Left colon (tissue), 2 donors: ENCODE data around the gene TMEM14A. TPM values are rescaled to one million over a fixed set of nuclear protein-coding genes. Genes with fewer than 3 reads are reported as not detected.

Experiments used
- ATAC-seq: fragments of 200-7000 bp; cut with Tn5 transposase; one replicate; pipeline ENCODE4 v1.9.1; 2020; ENCODE audit warnings: mild to moderate bottlenecking, moderate library complexity
- DNase-seq, 2 donors: peaks; one replicate each; pipeline ENCODE4 v3.0.0-alpha.2; 2020
- intact Hi-C, 2 donors: fragments of 100-400 bp; cut with DNase I in 1 of 2; cut with micrococcal nuclease in 1 of 2; formaldehyde crosslinking; loops; one replicate each; pipeline versions ENCODE4 v1.11.2 to v1.14.0; 2022; cut with DNase I, micrococcal nuclease
- total RNA-seq, 2 donors: library from RNA; stranded (reverse); fragmentation: NEBNext Ultra II Directional; extraction: Animal tissue kit (Norgen Biotek cat#: 25700); gene quantifications; one replicate each; pipeline ENCODE4 v1.2.1, GENCODE V29; 2021
- donor health status: DM: no; HTN: no; CAD: no.
- donor health status: DM: yes; HTN: yes; CAD: no.

TMEM14A gene
- total RNA-seq, 2 donors from 2014 or later: 16.8 to 17.5 TPM

GRCh38 chr6:52725535-52726192 is 54.8 kb downstream of the TMEM14A start:
- DNase-seq: peak; percentile 6 to 34
- ATAC-seq: peak; percentile 87
- intact Hi-C loops: no loop called here

DNA sequence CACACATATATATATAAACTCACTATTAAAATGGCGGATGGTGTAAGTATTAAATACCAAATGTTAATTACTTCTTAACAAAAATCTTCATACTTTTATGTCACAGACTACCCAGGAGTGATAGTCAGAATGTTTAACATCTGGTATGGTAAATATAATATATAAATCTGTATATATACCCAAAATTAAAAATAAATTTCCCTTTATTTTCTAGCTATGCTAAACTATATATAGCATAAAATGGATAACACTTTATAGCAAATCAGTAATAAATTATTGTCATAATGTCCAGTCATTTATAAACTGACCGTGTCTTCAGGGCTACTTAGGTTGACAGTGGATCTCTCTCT is 55.3 kb downstream of the TMEM14A start:
- intact Hi-C loops: no loop called here
- ATAC-seq (no peak), DNase-seq (no peak)

DNA sequence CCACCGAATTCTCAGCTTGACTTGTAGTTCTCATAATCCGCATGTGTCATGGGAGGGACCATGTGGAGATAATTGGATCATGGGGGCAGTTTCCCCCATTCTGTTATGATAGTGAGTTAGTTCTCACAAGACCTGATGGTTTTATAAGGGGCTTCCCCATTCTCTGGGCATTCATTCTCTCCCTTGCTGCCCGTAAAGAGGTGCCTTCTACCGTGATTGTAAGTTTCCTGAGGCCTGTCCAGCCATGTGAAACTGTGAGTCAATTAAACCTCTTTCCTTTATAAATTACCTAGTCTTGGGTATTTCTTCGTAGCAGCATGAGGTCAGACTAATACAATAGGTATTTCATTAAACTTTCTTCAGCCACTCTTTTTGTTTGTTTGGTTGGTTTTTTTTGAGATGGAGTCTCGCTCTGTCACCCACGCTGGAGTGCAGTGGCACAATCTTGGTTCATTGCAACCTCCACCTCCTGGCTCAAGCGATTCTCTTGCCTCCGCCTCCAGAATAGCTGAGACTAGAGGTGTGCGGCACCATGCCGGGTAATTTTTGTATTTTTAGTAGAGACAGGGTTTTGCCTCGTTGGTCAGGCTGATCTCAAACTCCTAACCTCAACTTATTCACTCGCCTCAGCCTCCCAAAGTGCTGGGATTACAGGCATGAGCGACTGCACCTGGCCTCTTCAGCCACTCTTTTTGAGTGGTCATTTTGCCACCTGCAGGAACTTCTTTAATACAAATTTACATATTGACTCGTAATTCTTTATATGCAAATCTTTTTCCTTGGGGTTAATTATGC is 56.0 kb downstream of the TMEM14A start:
- no peak for ATAC-seq

DNA sequence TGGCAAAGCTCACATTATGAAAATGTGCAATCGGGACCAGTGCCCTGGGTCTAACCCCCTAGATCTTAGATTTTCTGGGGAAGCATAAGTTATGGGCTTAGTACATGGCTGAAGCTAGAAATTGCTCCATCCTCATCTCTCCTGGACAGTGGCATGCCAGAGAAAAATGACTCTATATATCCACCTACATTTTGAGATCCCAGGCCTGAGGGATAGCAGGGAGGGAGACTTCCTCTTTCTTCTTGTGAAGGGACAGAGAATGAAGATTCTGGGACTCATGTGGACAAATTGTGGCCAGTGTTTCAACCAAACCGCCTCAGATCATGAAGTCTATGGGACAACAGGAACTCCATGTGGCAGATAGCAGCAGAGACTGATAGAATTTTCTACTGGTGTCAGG is 57.0 kb downstream of the TMEM14A start:
- no peak for ATAC-seq
- intact Hi-C loops: no loop called here
- no peak for DNase-seq

More for the DNA sequence above, 56.0 kb downstream of the TMEM14A start:
- intact Hi-C loops: no loop called here
- no peak for DNase-seq

- intact Hi-C loops: no loop called here
- ATAC-seq (no peak), DNase-seq (no peak)
Observed at GRCh38 chr6:52728394-52728793, 57.5 kb downstream of the TMEM14A start.

DNA sequence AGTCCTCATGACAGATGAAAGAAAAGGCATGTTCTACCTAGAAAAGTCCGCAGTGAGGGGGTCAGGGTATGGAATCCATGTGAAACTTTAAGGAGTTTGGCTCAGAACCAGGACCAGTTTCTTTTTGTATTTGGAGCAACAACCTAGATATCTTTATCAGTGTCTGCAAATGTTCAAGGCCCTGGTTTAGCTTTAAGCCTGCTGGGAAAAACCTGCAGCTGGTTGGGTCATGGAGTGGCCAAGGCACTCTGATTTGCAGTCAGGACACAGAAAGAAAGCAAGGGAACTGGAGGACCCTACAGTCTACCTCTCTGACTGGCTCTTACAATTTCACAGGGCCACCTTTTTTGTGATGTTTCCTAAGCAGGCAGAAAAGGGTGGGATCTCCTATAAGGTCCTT is 58.7 kb downstream of the TMEM14A start:
- no peak for ATAC-seq
- DNase-seq: no peak
- intact Hi-C loops: no loop called here

DNA sequence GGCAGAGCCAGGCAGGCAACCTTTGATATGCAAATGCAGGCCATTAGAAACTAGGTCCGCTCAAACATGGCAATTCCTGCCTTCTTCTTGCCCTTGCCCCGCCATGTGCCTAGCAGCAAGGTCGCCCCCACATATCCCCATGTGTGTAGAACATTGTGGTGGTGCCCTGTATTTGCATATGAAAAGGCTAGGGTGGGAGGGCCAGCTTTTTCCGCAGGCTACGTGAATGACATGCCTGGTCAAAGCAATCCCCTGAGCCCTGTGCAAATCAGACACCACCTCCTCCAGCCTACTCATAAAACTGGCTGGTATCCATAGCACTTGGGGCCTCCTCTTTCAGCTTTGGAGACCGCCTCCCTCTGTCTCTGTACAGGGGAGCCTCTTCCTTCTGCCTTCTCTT is 60.8 kb downstream of the TMEM14A start:
- no peak for ATAC-seq
- intact Hi-C loops: no loop called here
- DNase-seq: no peak

DNA sequence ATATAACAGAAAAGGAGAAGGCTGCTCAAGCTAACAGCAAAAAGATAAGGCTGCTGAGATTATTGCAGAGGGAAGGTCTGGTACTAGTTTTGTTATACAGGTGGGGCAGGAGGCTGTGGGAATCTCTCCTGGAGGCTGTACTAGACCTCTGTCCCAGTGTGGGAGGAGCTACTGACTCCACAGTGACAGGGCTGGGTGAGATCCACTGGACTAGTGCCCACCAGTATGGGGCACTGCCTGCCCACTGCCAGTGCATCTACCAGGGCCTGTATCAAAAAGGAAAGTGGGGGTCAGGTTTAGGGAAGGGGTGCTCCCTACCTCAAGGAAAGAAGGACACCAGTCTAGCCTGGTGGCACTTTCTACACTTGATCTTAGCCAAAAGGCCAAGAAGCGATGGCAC is 62.3 kb downstream of the TMEM14A start:
- intact Hi-C loops: no loop called here
- no peak for DNase-seq
- ATAC-seq: peak; percentile 34

- DNase-seq: no peak
- ATAC-seq: no peak
- intact Hi-C loops: no loop called here
Observed at GRCh38 chr6:52734072-52734471, 63.2 kb downstream of the TMEM14A start.

DNA sequence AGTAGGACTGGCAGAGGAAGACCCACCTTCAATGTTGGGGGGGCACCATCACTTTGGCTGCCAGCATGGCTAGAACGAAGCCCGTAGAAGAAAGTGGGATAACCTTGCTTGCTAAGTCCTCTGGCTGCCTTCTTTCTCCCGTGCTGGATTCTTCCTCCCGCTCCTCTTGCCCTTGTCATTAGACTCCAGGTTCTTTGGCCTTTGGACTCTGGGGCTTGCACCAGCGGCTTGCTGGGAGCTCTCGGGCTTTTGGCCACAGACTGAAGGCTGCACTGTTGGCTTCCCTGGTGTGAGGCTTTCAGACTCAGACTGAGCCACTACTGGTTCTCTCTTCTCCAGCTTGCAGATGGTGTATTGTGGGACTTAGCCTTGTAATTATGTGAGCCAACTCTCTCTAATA is 64.2 kb downstream of the TMEM14A start:
- ATAC-seq (peak; percentile 36), DNase-seq (peak in 1 of 2 donors; percentile 10)
- intact Hi-C loops: no loop called here

GRCh38 chr6:52736145-52736544 is 65.2 kb downstream of the TMEM14A start:
- intact Hi-C loops: no loop called here
- DNase-seq: no peak
- no peak for ATAC-seq

Other genes starting within 250 kb of the TMEM14A start
- gene TRAM2, start 94.1 kb upstream of the TMEM14A start, total RNA-seq: 10 to 100 TPM; 15.3 to 23.7 TPM
- gene GSTA2, start 92.4 kb downstream of the TMEM14A start, total RNA-seq: not detected
- gene GSTA1, start 132.7 kb downstream of the TMEM14A start, total RNA-seq: 1 to 10 TPM in 1 of 2 donors, under 1 TPM in 1; 0.50 to 8.1 TPM
- gene GSTA5, start 169.7 kb downstream of the TMEM14A start, total RNA-seq: not detected
- gene GSTA3, start 238.6 kb downstream of the TMEM14A start, total RNA-seq: not detected